Liver (tissue), 3 donors: ENCODE measurements around the gene EYA3.

Experiments
- EGR1 ChIP-seq, 2 donors: IDR thresholded peaks; 2 replicates each; pipeline ENCODE4 v1.6.1; 2016 to 2018; ENCODE audit warnings: antibody characterized with exemption in 2 of 2, low read depth in 2 of 2
- FOXA1 ChIP-seq: IDR thresholded peaks from 2 replicates; pipeline ENCODE4 v1.6.1; 2016; ENCODE audit warnings: antibody characterized with exemption
- FOXA2 ChIP-seq: IDR thresholded peaks from 2 replicates; pipeline ENCODE4 v1.6.1; 2016; ENCODE audit warnings: antibody characterized with exemption
- HNF4A ChIP-seq, 2 donors: conservative IDR thresholded peaks; 2 replicates each; pipeline ENCODE4 v1.6.1; 2016; ENCODE audit warnings: antibody characterized with exemption in 2 of 2, mild to moderate bottlenecking in 2 of 2
- RAD21 ChIP-seq, 2 donors: IDR thresholded peaks; 2 replicates each; pipeline ENCODE4 v1.6.1; 2016; ENCODE audit warnings: antibody characterized with exemption in 2 of 2, mild to moderate bottlenecking in 2 of 2
- SP1 ChIP-seq: IDR thresholded peaks from 2 replicates; pipeline ENCODE4 v1.6.1; 2018; ENCODE audit warnings: antibody characterized with exemption, mild to moderate bottlenecking
- TAF1 ChIP-seq: conservative IDR thresholded peaks from 2 replicates; pipeline ENCODE4 v1.6.1; 2016; ENCODE audit warnings: antibody characterized with exemption, mild to moderate bottlenecking
- YY1 ChIP-seq: IDR thresholded peaks from 2 replicates; pipeline ENCODE4 v1.6.1; 2016; ENCODE audit warnings: antibody characterized with exemption, mild to moderate bottlenecking
- TF ChIP-seq, protein P1 (sequence below): fragments of 150-350 bp; IDR thresholded peaks from 2 replicates; pipeline ENCODE4 v1.5.1; 2017; ENCODE audit warnings: improper control_type of control experiment, low read depth, low read length; ENCODE audit not compliant: missing input control
- TF ChIP-seq, protein P2 (sequence below): IDR thresholded peaks from 2 replicates; pipeline ENCODE4 v1.6.1; 2016; ENCODE audit warnings: antibody characterized with exemption, mild to moderate bottlenecking
- TF ChIP-seq, protein P3 (sequence below): IDR thresholded peaks from 2 replicates; pipeline ENCODE4 v1.6.1; 2016; ENCODE audit warnings: antibody characterized with exemption
- TF ChIP-seq, protein P4 (sequence below): IDR thresholded peaks from 2 replicates; pipeline ENCODE4 v1.6.1; 2016; ENCODE audit warnings: antibody characterized with exemption
- donor health status: healthy.
- donor health status: healthy.

- TF ChIP-seq, protein P1, sequence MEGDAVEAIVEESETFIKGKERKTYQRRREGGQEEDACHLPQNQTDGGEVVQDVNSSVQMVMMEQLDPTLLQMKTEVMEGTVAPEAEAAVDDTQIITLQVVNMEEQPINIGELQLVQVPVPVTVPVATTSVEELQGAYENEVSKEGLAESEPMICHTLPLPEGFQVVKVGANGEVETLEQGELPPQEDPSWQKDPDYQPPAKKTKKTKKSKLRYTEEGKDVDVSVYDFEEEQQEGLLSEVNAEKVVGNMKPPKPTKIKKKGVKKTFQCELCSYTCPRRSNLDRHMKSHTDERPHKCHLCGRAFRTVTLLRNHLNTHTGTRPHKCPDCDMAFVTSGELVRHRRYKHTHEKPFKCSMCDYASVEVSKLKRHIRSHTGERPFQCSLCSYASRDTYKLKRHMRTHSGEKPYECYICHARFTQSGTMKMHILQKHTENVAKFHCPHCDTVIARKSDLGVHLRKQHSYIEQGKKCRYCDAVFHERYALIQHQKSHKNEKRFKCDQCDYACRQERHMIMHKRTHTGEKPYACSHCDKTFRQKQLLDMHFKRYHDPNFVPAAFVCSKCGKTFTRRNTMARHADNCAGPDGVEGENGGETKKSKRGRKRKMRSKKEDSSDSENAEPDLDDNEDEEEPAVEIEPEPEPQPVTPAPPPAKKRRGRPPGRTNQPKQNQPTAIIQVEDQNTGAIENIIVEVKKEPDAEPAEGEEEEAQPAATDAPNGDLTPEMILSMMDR, result no peak
- TF ChIP-seq FOXA1, result no peak
- TF ChIP-seq, protein P2, sequence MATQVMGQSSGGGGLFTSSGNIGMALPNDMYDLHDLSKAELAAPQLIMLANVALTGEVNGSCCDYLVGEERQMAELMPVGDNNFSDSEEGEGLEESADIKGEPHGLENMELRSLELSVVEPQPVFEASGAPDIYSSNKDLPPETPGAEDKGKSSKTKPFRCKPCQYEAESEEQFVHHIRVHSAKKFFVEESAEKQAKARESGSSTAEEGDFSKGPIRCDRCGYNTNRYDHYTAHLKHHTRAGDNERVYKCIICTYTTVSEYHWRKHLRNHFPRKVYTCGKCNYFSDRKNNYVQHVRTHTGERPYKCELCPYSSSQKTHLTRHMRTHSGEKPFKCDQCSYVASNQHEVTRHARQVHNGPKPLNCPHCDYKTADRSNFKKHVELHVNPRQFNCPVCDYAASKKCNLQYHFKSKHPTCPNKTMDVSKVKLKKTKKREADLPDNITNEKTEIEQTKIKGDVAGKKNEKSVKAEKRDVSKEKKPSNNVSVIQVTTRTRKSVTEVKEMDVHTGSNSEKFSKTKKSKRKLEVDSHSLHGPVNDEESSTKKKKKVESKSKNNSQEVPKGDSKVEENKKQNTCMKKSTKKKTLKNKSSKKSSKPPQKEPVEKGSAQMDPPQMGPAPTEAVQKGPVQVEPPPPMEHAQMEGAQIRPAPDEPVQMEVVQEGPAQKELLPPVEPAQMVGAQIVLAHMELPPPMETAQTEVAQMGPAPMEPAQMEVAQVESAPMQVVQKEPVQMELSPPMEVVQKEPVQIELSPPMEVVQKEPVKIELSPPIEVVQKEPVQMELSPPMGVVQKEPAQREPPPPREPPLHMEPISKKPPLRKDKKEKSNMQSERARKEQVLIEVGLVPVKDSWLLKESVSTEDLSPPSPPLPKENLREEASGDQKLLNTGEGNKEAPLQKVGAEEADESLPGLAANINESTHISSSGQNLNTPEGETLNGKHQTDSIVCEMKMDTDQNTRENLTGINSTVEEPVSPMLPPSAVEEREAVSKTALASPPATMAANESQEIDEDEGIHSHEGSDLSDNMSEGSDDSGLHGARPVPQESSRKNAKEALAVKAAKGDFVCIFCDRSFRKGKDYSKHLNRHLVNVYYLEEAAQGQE, result no peak
- TF ChIP-seq, protein P3, sequence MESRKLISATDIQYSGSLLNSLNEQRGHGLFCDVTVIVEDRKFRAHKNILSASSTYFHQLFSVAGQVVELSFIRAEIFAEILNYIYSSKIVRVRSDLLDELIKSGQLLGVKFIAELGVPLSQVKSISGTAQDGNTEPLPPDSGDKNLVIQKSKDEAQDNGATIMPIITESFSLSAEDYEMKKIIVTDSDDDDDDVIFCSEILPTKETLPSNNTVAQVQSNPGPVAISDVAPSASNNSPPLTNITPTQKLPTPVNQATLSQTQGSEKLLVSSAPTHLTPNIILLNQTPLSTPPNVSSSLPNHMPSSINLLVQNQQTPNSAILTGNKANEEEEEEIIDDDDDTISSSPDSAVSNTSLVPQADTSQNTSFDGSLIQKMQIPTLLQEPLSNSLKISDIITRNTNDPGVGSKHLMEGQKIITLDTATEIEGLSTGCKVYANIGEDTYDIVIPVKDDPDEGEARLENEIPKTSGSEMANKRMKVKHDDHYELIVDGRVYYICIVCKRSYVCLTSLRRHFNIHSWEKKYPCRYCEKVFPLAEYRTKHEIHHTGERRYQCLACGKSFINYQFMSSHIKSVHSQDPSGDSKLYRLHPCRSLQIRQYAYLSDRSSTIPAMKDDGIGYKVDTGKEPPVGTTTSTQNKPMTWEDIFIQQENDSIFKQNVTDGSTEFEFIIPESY, result no peak
- TF ChIP-seq TAF1, result no peak
- no peak for TF ChIP-seq YY1
- TF ChIP-seq RAD21 (IDR thresholded peaks at IDR 0.05), result no peak
- TF ChIP-seq SP1, result no peak
- no peak for TF ChIP-seq HNF4A (conservative IDR thresholded peaks at IDR 0.05)
- TF ChIP-seq EGR1 (IDR thresholded peaks at IDR 0.05; ENCODE audit: low read depth in 2 of 2), result no peak
- no peak for TF ChIP-seq FOXA2
- TF ChIP-seq, protein P4, sequence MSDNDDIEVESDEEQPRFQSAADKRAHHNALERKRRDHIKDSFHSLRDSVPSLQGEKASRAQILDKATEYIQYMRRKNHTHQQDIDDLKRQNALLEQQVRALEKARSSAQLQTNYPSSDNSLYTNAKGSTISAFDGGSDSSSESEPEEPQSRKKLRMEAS, result no peak
Observed at GRCh38 chr1:27957655-27958054, 130.8 kb downstream of the EYA3 start.
